NCI-H1436 (cell line): ENCODE measurements around the gene RBM18.
A peak's percentile ranks its signal among the peaks of the same experiment; 100 is the strongest.

ENCODE experiments used
- DNase-seq: peaks from one replicate; lab custom pipeline; 2025; lab: John Stamatoyannopoulos, UW

Gene RBM18

DNA sequence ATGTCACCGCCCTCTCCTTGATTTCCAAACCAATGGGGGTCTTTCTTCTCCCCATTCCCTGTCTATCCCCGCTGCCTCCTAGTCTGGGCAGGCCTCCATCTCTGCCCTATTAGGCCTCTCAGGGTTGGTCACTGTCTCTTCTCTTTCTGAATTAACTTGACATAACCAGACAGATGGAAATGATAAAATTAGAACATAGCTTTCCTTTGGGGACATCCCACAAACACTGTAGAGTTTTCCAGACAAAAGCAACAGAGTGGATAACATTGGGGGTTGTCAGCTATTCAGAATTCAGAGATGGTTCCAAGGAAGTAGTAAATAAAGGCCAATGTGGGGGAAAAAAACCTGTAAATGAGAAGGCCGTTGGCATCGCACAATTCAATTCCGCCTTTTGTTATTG, 60.6 kb downstream of the RBM18 start:
- no peak for DNase-seq

GRCh38 chr9:122202111-122202510, 62.5 kb downstream of the RBM18 start:
- no peak for DNase-seq

DNA sequence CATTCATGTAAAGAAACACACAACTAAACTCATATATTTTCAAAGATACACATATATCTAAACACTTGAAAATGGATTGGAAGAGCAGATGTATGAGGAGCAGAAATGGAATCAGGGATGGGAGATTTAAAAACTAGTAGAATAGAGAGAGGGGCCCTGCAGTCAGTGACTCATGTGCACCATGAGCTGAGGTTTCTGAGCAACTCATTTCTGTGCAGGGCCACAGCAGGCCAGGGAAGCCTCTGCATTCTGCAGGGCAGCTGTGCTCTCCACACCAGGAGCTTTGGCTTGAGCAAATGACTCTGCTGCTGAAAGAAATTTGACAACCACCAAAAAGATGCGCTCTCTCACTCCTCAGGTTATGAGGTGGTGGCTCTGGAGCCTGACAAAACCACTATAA, 63.0 kb downstream of the RBM18 start:
- no peak for DNase-seq

GRCh38 chr9:122200960-122201595, 63.6 kb downstream of the RBM18 start:
- no peak for DNase-seq

GRCh38 chr9:122197882-122198281, 66.8 kb downstream of the RBM18 start:
- no peak for DNase-seq

GRCh38 chr9:122197426-122197825, 67.2 kb downstream of the RBM18 start:
- DNase-seq = peak; percentile 85

DNA sequence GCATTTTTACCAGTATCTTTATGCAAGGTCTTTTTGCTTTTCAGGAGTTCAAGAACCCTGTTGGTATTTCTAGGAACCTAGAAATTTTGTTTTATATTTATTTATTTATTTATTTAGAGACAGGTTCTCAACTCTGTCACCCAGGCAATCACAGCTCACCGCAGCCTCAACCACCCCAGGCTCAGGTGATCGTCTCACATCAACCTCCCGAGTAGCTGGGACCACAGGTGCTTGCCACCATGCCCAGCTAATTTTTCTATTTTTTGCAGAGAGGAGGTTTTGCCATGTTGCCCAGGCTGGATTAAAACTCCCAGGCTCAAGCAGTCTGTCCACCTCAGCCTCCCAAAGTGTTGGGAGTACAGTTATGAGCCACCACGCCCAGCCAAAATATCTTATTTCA, 68.8 kb downstream of the RBM18 start:
- no peak for DNase-seq

- DNase-seq = no peak
These were observed 71.0 kb downstream of the RBM18 start for GRCh38 chr9:122193651-122194050.

GRCh38 chr9:122192914-122193525, 71.6 kb downstream of the RBM18 start:
- DNase-seq = no peak

GRCh38 chr9:122192261-122192875, 72.3 kb downstream of the RBM18 start:
- DNase-seq = no peak

DNA sequence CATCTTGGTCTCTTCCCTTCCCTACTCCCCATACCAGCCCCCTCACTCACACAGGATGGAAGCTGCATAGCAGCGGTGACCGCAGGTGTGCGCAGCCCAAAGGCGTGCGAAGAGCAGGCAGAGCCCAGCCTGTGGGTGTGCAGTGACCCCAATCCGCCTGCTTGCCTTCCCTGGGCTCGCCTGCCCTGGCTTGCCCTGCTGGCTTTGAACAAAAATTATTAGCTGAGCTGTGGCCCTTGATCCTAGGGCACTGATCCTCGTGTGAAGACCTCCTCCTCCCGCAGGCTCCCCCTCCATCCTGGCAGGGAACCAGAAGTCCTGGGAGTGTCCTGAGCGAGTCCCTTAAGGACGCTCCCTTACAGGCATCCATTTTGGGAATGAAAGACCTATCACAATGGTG, 73.1 kb downstream of the RBM18 start:
- no peak for DNase-seq

DNA sequence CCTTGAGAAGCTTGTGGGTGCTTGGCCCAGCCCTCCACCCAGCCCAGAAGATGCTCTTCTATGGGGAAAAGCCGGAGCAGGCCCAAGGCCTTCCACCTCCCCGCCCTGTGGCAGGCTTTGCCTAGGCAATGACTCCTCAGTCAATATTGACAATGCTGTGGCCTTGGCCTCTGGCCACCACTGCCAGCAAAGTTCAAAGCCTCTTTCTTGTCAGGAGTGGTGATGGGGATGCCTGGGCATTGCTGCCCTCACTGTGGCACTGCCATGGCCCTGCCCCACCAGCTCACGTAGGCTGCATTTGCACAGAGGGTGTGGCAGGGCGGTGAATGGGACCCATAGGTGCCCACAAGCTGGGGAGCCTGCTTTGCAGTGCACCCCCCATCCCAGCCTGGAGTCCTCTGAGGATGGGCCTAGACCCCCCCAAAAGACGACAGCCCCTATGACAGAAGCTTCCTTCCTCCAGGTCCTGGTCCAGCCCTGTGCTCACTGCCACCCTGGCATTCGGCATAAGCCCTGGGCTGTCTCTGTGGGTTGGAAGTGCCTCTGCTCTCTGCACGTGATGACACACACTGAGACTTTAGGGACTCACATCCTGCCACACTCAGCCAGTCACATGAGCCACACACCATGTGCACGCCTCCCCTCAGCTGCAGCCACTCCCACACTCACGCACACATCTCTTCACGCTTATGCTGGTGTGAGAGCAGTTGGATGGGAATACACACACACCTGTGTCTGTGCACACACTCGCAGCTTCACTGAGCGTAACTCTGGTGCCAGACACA, 73.9 kb downstream of the RBM18 start:
- DNase-seq = no peak

DNA sequence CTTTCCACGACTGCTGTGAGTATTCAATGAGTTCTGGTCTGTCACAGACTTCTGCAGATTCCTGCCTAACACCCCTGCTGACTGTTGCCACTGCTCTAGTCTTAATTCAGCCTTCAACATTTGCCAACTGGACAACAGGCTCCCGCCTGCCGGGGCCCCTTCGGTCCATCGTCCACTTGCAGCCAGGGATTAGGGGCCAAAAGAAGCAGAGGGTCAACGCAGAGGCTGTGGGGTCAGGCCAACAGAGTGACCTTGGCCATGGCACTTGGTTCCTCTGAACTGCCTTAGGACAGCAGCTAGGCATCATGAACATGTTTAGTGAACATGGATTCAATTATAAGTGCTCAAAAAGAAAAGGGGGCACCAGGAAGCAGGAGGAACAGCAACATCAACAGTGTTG, 76.3 kb downstream of the RBM18 start:
- DNase-seq = no peak
